ENCODE measurements around the gene CCDC102A. TPM values are rescaled to one million over a fixed set of nuclear protein-coding genes. Genes with fewer than 3 reads are reported as not detected.

Gene CCDC102A
- total RNA-seq, 1 donor from 2014 or later = 11.3 TPM

GRCh38 chr16:57544124-57544653 is 7.8 kb upstream of the CCDC102A start:
- H3K27ac ChIP-seq (replicated peaks) = no peak overlapping the region
- DNase-seq = no peak
- H3K27me3 ChIP-seq (ENCODE audit: low read depth) = peaks cover 4% of the 10 kb centered on the region
- intact Hi-C loops (cut with micrococcal nuclease) = no loop called here
- no peaks in the 10 kb centered on the region for H3K36me3 ChIP-seq
- H3K9me3 ChIP-seq (replicated peaks) = no peaks in the 10 kb centered on the region
- TF ChIP-seq, protein P1, sequence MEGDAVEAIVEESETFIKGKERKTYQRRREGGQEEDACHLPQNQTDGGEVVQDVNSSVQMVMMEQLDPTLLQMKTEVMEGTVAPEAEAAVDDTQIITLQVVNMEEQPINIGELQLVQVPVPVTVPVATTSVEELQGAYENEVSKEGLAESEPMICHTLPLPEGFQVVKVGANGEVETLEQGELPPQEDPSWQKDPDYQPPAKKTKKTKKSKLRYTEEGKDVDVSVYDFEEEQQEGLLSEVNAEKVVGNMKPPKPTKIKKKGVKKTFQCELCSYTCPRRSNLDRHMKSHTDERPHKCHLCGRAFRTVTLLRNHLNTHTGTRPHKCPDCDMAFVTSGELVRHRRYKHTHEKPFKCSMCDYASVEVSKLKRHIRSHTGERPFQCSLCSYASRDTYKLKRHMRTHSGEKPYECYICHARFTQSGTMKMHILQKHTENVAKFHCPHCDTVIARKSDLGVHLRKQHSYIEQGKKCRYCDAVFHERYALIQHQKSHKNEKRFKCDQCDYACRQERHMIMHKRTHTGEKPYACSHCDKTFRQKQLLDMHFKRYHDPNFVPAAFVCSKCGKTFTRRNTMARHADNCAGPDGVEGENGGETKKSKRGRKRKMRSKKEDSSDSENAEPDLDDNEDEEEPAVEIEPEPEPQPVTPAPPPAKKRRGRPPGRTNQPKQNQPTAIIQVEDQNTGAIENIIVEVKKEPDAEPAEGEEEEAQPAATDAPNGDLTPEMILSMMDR (IDR thresholded peaks at IDR 0.05; ENCODE audit: borderline replicate concordance) = no peak
- H3K4me3 ChIP-seq = no peak overlapping the region
- H3K4me1 ChIP-seq = no peaks in the 10 kb centered on the region

- Histone ChIP-seq H3K4me1 (peaks cover 5% of the 10 kb centered on the region), H3K27ac (replicated peaks) (no peak overlapping the region)
Observed at GRCh38 chr16:57541754-57542435, 5.5 kb upstream of the CCDC102A start.

GRCh38 chr16:57540906-57541753 is 4.8 kb upstream of the CCDC102A start:
- intact Hi-C loops (cut with micrococcal nuclease) = no loop called here
- DNase-seq = no peak
- Histone ChIP-seq H3K36me3 (no peaks in the 10 kb centered on the region), H3K27me3 (ENCODE audit: low read depth) (no peaks in the 10 kb centered on the region), H3K9me3 (replicated peaks) (no peaks in the 10 kb centered on the region), H3K27ac (replicated peaks) (no peak overlapping the region), H3K4me3 (no peak overlapping the region), H3K4me1 (peaks cover 12% of the 10 kb centered on the region)
- TF ChIP-seq, protein P1 (IDR thresholded peaks at IDR 0.05; ENCODE audit: borderline replicate concordance) = no peak

More at GRCh38 chr16:57541754-57542435, 5.5 kb upstream of the CCDC102A start:
- peaks cover 3% of the 10 kb centered on the region for H3K27me3 ChIP-seq (ENCODE audit: low read depth)
- no peaks in the 10 kb centered on the region for H3K9me3 ChIP-seq (replicated peaks)
- DNase-seq = no peak
- H3K36me3 ChIP-seq = no peaks in the 10 kb centered on the region
- no peak overlapping the region for H3K4me3 ChIP-seq
- intact Hi-C loops (cut with micrococcal nuclease) = no loop called here
- TF ChIP-seq, protein P1 (IDR thresholded peaks at IDR 0.05; ENCODE audit: borderline replicate concordance) = no peak

DNA sequence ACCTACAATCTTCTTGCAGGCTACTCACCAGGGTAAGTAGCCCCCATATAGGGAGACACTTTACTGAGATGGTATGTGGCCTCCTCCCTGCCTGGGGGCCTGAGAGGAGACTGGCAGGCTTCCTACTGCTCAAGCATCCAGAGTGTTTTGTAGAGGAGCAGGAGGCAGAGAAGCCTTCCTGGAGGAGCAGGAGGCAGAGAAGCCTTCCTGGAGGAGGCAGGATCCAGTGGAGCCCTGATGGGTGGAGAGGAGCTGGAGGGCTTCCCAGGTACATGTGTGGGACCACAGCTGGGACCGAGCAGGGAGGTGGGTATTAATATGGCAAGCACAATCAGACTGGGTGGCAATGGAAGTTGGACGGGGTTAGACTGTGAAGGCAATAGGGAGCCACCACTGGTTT is 4.0 kb upstream of the CCDC102A start:
- H3K36me3 ChIP-seq = no peaks in the 10 kb centered on the region
- TF ChIP-seq, protein P1 (IDR thresholded peaks at IDR 0.05; ENCODE audit: borderline replicate concordance) = no peak
- no peaks in the 10 kb centered on the region for H3K9me3 ChIP-seq (replicated peaks)
- H3K4me1 ChIP-seq = peaks cover 17% of the 10 kb centered on the region
- H3K27me3 ChIP-seq (ENCODE audit: low read depth) = no peaks in the 10 kb centered on the region
- H3K4me3 ChIP-seq = no peak overlapping the region
- intact Hi-C loops (cut with micrococcal nuclease) = no loop called here
- H3K27ac ChIP-seq (replicated peaks) = no peak overlapping the region
- DNase-seq = no peak

- peaks cover 29% of the 10 kb centered on the region for H3K4me1 ChIP-seq
- intact Hi-C loops (cut with micrococcal nuclease) = no loop called here
- H3K4me3 ChIP-seq = no peak overlapping the region
- TF ChIP-seq, protein P1 (IDR thresholded peaks at IDR 0.05; ENCODE audit: borderline replicate concordance) = no peak
- H3K27me3 ChIP-seq (ENCODE audit: low read depth) = no peaks in the 10 kb centered on the region
- no peaks in the 10 kb centered on the region for H3K9me3 ChIP-seq (replicated peaks)
- H3K27ac ChIP-seq (replicated peaks) = no peak overlapping the region
- H3K36me3 ChIP-seq = no peaks in the 10 kb centered on the region
- DNase-seq = no peak
Observed at GRCh38 chr16:57539072-57539796, 2.9 kb upstream of the CCDC102A start.
